ENCODE results near the gene OXCT1.

OXCT1 gene

DNA sequence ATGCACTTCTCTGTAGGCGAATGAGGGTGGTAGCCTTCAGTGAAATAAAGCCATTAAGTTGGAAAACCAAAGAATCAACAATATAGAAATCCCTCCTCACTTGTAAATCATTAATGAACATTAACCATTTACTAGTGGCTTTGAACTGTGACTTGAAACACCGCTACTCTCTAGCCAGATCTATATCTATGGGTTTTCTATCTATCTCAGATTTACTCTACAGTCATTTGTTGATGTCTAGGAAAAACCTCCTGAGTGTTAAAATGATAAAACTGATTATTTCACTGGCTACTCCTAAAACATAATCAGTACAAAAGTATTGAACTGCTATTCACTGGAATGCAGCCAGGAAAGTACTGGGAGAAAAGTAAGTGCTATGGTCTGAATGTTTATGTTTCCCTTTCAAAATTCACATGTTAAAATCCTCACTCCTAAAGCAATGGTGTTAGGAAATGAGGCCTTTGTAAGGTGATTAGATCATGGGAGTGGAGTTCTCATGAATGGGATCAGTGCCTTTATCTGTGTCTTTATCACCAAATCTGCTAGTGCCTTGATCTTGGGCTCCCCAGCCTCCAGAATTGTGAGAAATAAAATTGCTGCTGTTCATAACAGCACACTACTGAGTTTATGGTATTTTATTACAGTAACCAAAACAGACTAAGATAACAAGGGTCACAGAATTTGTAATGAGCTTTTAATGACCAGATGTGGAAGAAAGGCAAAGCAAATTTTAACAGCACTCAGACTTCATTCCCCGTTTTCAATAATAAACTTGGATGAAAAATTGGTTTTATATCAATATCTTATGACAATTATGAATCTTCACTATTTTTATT, 8.6 kb upstream of the OXCT1 start:
- TF ChIP-seq TAF1 (IDR thresholded peaks at IDR 0.05; ENCODE audit: borderline replicate concordance, insufficient read depth, low read length) (no peak), SIN3A (IDR thresholded peaks at IDR 0.05; ENCODE audit: borderline replicate concordance, insufficient read depth, low read length) (no peak), POLR2AphosphoS5 (IDR thresholded peaks at IDR 0.05; ENCODE audit: low read depth, low read length) (no peak), FOXP2 (optimal IDR thresholded peaks at IDR 0.05; ENCODE audit: borderline replicate concordance, extremely low read depth, extremely low read length, insufficient read depth) (no peak)
- TF ChIP-seq, protein P1, sequence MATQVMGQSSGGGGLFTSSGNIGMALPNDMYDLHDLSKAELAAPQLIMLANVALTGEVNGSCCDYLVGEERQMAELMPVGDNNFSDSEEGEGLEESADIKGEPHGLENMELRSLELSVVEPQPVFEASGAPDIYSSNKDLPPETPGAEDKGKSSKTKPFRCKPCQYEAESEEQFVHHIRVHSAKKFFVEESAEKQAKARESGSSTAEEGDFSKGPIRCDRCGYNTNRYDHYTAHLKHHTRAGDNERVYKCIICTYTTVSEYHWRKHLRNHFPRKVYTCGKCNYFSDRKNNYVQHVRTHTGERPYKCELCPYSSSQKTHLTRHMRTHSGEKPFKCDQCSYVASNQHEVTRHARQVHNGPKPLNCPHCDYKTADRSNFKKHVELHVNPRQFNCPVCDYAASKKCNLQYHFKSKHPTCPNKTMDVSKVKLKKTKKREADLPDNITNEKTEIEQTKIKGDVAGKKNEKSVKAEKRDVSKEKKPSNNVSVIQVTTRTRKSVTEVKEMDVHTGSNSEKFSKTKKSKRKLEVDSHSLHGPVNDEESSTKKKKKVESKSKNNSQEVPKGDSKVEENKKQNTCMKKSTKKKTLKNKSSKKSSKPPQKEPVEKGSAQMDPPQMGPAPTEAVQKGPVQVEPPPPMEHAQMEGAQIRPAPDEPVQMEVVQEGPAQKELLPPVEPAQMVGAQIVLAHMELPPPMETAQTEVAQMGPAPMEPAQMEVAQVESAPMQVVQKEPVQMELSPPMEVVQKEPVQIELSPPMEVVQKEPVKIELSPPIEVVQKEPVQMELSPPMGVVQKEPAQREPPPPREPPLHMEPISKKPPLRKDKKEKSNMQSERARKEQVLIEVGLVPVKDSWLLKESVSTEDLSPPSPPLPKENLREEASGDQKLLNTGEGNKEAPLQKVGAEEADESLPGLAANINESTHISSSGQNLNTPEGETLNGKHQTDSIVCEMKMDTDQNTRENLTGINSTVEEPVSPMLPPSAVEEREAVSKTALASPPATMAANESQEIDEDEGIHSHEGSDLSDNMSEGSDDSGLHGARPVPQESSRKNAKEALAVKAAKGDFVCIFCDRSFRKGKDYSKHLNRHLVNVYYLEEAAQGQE (IDR thresholded peaks at IDR 0.05; ENCODE audit: insufficient read depth in 1 of 2, low read depth in 2 of 2, low read length in 2 of 2) = no peak

DNA sequence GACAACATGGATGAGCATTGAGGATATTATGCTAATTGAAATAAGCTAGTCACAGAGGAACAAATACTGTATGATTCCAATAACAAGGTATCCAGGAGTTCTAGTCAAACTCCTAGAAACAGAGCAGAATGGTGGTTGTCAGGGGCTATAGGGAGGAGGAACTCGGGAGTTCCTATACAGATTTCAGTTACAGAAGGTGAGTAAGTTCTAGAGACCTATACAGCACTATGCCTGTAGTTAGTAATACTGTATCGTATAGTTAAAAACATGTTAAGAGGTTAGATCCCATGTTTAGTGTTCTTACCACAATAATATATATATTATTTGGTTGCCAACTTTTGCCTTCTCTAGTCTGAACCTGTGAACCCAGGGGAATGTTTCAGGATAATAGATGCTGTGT, 7.9 kb upstream of the OXCT1 start:
- TF ChIP-seq TAF1 (IDR thresholded peaks at IDR 0.05; ENCODE audit: borderline replicate concordance, insufficient read depth, low read length) = no peak
- TF ChIP-seq FOXP2 (optimal IDR thresholded peaks at IDR 0.05; ENCODE audit: borderline replicate concordance, extremely low read depth, extremely low read length, insufficient read depth) = no peak
- no peak for TF ChIP-seq POLR2AphosphoS5 (IDR thresholded peaks at IDR 0.05; ENCODE audit: low read depth, low read length)
- TF ChIP-seq SIN3A (IDR thresholded peaks at IDR 0.05; ENCODE audit: borderline replicate concordance, insufficient read depth, low read length) = no peak
- TF ChIP-seq, protein P1 (IDR thresholded peaks at IDR 0.05; ENCODE audit: insufficient read depth in 1 of 2, low read depth in 2 of 2, low read length in 2 of 2) = no peak

DNA sequence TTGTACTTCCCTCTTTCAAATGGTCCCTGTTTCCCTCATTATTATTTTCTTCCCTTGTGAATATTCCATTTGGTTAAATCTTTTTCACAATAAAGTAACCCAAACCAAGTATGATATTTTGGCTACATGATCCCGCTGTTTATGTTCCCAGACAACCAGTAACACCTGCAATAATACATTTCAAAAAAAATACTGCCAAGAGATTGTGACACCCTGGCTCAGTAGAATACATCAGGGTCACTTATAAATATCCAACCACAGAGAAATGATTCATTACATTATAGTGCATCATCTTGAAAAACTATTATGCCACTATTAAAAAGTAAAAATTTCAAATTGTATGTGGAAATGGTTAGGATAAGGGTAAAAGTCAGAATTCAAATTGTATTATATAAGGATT, 7.2 kb upstream of the OXCT1 start:
- TF ChIP-seq TAF1 (IDR thresholded peaks at IDR 0.05; ENCODE audit: borderline replicate concordance, insufficient read depth, low read length) (no peak), SIN3A (IDR thresholded peaks at IDR 0.05; ENCODE audit: borderline replicate concordance, insufficient read depth, low read length) (no peak), FOXP2 (optimal IDR thresholded peaks at IDR 0.05; ENCODE audit: borderline replicate concordance, extremely low read depth, extremely low read length, insufficient read depth) (no peak)

DNA sequence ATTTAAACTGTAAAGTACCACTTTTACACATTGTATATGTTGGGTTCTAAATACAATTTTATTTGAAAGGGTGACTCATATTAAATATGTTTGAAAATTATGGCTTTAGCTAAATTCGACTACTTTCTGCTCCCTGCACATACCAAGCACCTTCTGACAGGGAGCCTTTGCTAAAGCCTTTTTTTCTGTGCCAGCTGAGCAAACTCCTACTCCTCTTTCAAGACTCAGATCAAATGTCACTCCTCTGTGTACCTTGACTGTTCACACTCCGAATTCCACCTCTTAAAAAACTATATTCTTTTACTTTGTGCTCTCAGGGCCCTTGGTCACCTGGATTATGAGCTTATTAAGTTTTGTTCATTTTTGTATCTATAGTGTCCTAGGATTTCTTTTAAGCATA, 6.5 kb upstream of the OXCT1 start:
- TF ChIP-seq POLR2AphosphoS5 (IDR thresholded peaks at IDR 0.05; ENCODE audit: low read depth, low read length) (no peak), TAF1 (IDR thresholded peaks at IDR 0.05; ENCODE audit: borderline replicate concordance, insufficient read depth, low read length) (no peak), SIN3A (IDR thresholded peaks at IDR 0.05; ENCODE audit: borderline replicate concordance, insufficient read depth, low read length) (no peak)

DNA sequence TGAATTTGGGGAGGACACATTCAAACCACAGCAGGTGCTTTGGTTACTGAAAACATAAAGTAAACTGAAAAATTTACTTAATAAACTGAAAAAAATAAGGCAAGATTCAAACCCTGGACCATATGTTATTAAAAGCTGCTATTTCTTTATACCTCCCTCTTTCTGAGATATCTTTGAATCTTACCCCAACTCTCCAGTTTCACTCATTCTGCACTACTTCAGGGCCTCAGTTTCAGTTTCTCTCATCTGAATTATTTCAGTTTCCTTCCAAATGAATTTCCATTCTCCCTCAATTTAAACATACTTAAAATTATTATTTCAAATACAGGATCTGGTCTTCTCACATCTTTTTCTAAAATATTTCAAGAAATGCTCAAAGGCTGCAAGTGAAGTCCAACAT, 4.9 kb upstream of the OXCT1 start:
- TF ChIP-seq, protein P1 (IDR thresholded peaks at IDR 0.05; ENCODE audit: insufficient read depth in 1 of 2, low read depth in 2 of 2, low read length in 2 of 2) = no peak
- TF ChIP-seq TAF1 (IDR thresholded peaks at IDR 0.05; ENCODE audit: borderline replicate concordance, insufficient read depth, low read length) (no peak), POLR2AphosphoS5 (IDR thresholded peaks at IDR 0.05; ENCODE audit: low read depth, low read length) (no peak), SIN3A (IDR thresholded peaks at IDR 0.05; ENCODE audit: borderline replicate concordance, insufficient read depth, low read length) (no peak), FOXP2 (optimal IDR thresholded peaks at IDR 0.05; ENCODE audit: borderline replicate concordance, extremely low read depth, extremely low read length, insufficient read depth) (no peak)

DNA sequence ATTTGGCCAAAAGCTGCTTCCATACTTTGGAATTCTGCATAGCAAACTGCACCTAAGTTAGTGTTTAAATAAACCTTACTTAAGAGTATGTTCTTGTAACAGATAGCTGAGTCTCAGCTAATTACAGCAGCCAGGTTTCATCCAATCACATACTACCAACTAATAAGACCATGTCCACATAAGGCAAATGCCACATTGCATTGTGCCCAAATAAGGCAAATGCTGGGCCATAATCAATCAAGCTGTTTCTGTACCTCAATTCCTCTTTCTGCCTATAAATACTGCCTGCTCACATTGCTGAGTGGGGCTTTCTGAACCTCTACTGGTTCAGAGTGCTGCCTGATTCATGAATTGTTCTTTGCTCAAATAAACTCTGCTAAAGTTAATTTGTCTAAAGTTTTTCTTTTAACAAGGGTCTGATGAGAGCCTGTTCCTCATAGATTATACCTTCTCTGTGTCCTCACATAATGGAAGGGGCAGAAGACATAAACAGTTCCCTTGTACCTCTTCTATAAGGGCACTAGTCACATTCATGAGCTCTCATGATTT, 4.4 kb upstream of the OXCT1 start:
- TF ChIP-seq, protein P1 (IDR thresholded peaks at IDR 0.05; ENCODE audit: insufficient read depth in 1 of 2, low read depth in 2 of 2, low read length in 2 of 2) = no peak
- TF ChIP-seq SIN3A (IDR thresholded peaks at IDR 0.05; ENCODE audit: borderline replicate concordance, insufficient read depth, low read length) (no peak), FOXP2 (optimal IDR thresholded peaks at IDR 0.05; ENCODE audit: borderline replicate concordance, extremely low read depth, extremely low read length, insufficient read depth) (no peak), TAF1 (IDR thresholded peaks at IDR 0.05; ENCODE audit: borderline replicate concordance, insufficient read depth, low read length) (no peak), POLR2AphosphoS5 (IDR thresholded peaks at IDR 0.05; ENCODE audit: low read depth, low read length) (no peak)

Data from PFSK-1 (cell line).